IMR-90 (cell line): ENCODE data around the gene IFNLR1.

Experiments
- MAFK ChIP-seq: IDR thresholded peaks from 2 replicates; pipeline ENCODE4 v1.6.1; 2012; ENCODE audit warnings: low read depth, low read length, improper control_type of control experiment
- MXI1 ChIP-seq: IDR thresholded peaks from 2 replicates; pipeline ENCODE4 v1.6.1; 2012; ENCODE audit warnings: low read depth, mild to moderate bottlenecking, low read length, moderate library complexity, borderline replicate concordance
- NFE2L2 ChIP-seq: fragments of 150-350 bp; IDR thresholded peaks from 2 replicates; pipeline ENCODE4 v1.6.1; 2016; ENCODE audit warnings: low read depth, mild to moderate bottlenecking, low read length
- POLR2A ChIP-seq: IDR thresholded peaks from 2 replicates; pipeline ENCODE4 v1.6.1; 2012; ENCODE audit warnings: mild to moderate bottlenecking, low read depth, low read length
- TF ChIP-seq, protein P1 (sequence below): conservative IDR thresholded peaks from 2 replicates; pipeline ENCODE4 v1.5.1; 2012; ENCODE audit warnings: mild to moderate bottlenecking, low read depth, low read length, improper control_type of control experiment

DNA sequence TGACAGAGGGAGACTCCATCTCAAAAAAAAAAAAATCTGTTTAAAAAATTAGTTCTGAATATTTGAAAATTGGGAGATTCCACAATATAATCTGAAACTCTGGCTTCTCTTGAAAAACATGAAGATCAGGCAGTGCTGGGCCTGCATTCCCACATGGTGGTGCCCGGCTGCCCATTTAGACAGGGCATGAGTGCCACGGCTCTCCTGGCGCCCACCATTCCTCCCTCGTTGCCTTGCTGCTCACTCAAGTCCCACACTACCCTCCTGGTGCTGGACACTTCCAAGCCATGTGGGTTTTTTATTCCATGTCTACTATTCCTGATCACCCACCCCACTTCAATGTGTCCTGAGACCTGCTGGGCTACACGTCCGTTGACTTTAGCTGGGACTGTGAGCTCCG is 64.3 kb downstream of the IFNLR1 start:
- TF ChIP-seq, protein P1, sequence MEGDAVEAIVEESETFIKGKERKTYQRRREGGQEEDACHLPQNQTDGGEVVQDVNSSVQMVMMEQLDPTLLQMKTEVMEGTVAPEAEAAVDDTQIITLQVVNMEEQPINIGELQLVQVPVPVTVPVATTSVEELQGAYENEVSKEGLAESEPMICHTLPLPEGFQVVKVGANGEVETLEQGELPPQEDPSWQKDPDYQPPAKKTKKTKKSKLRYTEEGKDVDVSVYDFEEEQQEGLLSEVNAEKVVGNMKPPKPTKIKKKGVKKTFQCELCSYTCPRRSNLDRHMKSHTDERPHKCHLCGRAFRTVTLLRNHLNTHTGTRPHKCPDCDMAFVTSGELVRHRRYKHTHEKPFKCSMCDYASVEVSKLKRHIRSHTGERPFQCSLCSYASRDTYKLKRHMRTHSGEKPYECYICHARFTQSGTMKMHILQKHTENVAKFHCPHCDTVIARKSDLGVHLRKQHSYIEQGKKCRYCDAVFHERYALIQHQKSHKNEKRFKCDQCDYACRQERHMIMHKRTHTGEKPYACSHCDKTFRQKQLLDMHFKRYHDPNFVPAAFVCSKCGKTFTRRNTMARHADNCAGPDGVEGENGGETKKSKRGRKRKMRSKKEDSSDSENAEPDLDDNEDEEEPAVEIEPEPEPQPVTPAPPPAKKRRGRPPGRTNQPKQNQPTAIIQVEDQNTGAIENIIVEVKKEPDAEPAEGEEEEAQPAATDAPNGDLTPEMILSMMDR, result no peak
- TF ChIP-seq MAFK (no peak), POLR2A (no peak), MXI1 (no peak), NFE2L2 (no peak)
